Dermis blood vessel endothelial cell (primary cell): Measurements from ENCODE around the gene CCDC33. TPM values are rescaled to one million over a fixed set of nuclear protein-coding genes. Genes with fewer than 3 reads are reported as not detected.

Experiments used
- DNase-seq: peaks from one replicate; pipeline ENCODE4 v3.0.0; 2010
- total RNA-seq: library from RNA; depleted of rRNA; stranded (reverse); fragments of >200 nt; gene quantifications from 2 replicates; pipeline ENCODE4 v1.2.3, GENCODE V29; 2014

The CCDC33 gene
- 0.05 TPM in 1 of 2 replicates, not detected in the other for total RNA-seq

DNA sequence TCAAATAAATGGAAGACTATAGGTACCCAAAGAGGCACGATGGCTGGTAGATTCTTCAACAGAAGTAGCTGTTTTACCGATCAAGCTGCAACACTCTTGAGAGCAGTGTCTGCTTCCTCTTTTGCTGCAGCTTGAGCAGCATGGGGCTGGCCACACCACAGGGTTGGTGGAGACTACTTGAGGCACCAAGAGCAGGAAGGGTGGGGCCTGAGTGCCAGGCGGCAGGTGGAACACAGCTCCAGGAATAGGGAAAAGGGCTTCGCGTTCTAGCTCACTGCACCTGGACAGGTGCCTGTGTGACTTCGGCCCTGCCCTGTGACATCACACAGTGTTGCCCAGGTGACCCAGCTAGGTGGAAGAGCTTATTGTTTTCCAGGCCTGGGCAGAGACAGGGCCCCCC lies at the start of gene CCDC33:
CCDC33 (plus strand) TSS at position 365 of the 400 bp plus-strand sequence. CDS start 394 bp downstream, outside the sequence.
- DNase-seq: no peak

DNA sequence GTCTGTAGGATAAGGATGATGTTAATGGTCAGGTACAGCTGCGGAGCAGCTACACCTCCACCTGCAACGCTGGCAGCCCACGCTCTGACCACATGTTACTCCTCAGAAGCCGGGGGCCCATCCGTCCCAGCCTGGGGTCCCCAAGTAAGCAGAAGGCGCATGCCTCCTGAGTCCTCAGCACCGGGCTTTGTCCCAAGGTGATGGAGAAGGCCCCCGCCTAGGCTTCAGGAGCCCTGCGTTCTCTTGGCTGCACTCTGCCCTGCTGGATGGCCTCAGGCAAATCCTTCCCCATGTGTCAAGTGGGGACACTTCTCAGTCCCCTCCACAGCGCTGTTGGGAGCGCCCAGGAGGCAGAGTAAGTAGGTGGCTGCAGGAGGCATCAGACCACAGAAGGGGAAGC lies 47.9 kb upstream of the CCDC33 start:
- DNase-seq: no peak

DNA sequence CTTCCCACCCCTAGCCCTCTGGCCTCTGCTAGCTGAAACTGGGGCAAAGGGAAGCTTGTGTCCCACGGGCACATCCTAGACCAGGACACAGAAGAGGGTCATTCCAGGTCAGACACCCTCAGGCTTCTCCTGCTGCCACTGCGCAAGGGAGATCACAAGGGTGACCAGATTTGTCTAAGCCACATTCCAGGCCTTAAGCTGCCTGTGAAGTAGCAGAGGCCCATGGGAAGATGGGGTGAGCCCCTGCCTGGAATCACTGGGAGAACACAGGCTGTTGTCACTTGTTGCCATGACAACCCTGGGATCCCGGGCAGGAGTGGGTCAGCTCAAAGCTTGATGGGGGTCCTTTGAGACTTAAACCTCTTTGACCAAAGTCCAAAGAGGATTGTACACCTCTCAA lies 44.3 kb upstream of the CCDC33 start:
- DNase-seq: no peak

DNA sequence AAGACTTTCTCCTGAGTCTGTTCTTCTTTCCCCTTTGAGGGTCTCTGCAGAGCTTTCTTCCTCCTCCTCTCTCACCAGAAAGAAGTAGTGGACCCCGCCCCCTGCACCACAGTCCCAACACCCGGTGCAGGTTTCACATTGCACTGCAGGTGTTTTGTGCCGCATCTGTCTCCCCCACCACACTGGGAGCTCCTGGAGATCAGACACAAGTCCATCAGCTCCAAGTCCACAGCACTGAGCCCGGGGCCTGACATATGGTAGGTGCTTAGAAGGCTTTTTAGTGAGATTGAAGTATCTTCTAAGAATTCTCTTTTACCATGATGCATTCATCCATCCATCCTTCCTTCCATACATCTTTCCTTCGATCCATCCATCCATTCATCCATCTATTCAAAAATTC lies 43.4 kb upstream of the CCDC33 start:
- DNase-seq: no peak

DNA sequence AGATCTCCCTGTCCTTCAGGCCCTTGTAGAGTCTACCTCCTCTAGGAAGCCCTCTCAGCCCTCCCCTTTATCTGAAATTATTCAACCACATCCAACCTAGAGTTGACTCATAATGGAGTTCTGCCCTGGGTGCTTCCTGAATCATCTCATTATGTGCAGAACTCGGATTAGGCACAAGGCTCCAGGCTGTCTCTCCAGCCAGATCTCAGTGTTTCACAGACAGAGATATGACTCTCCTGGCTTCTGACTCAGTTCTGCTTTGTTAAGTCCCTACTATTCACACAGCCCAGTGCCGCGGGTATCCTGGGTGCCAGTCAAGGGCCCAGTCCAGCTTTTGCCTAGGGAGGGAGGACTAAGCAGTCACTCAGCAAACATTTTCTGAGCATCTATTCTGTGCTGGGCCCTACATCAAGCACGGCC lies 42.8 kb upstream of the CCDC33 start:
- DNase-seq: no peak

DNA sequence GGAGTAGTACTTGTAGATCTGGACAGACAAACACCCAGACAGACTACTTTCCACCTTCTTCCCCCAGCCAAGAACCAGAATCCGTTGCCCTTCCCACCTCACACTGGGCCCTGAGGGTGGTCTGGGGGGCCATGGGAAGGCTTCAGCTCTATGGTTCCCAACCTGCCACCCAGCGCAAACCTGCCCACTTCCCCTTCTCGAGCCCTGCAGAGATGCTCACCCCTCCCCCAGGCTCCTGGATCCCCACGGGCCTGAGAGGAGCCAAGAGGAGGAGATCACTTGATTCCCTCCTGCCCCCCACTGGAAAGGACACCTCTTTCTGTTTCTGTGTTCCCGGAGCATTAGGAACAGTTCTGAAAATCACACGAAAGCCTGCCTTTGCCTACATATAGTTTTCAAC lies 42.2 kb upstream of the CCDC33 start:
- no peak for DNase-seq

DNA sequence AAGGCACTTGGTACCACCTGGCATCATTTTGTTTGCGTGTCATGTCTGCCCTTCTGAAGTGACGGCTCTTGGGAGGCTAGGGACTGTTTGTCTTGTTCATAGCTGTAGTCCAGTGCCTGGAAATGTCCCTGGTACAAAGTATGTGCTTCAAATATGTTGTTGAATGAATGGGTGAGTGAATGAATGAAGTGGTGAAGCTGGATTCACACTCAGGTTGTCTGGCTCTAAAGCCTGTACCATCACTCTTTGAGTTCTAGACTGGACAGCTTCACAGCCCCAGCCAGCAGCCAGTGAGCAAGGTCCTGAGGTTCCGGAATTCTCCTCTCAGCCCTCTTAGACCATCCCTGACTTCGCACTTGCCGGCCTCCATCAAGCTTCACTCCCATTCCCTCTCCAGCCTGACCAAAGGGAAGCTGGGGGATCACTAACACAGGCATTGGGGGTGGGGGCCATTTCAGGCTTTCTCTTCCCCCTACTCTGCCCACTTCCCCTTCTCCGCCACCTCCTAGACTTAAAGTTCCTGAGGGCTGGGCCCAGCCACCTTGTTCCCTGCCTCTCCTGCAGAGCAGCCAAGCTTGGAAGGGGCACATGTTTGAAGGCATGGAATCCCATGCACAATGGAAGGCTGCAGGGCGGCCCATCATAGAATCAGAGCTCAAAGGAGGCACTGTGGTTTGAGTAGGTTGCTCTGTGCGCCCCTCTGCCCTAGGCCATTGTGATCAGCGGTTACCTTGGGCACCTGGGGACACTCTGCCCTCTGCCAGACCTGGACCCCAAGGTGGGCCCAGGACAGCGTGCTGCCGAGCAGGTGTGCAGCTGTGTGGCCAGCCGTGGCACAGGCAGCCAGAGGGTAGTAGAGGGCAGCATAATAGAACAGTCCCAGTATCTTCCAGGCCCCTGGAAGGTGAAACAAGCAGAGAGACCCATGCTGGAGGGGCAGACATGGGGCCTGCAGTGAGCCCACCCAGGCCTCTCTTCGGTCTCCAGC lies 41.3 kb upstream of the CCDC33 start:
- DNase-seq: no peak

DNA sequence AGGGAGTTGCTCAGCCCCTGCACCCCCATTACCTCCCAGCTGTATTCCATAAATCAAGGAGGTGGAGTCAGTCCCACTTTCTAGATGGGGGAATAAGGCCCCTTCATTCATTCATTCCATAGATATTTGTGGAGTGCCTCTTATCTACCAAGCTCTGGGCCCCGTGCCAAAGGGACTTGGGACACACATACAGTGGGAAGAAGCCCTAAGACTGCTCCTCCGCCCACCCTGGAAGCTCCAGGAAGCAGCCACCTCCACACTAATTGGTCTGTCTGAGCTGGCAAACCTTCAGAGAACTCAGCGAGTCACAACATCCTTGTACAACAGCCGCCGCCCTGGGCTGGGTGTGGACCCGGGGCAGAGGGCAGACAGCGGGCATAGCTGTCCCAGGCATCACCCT lies 40.0 kb upstream of the CCDC33 start:
- peak; percentile 25 for DNase-seq

DNA sequence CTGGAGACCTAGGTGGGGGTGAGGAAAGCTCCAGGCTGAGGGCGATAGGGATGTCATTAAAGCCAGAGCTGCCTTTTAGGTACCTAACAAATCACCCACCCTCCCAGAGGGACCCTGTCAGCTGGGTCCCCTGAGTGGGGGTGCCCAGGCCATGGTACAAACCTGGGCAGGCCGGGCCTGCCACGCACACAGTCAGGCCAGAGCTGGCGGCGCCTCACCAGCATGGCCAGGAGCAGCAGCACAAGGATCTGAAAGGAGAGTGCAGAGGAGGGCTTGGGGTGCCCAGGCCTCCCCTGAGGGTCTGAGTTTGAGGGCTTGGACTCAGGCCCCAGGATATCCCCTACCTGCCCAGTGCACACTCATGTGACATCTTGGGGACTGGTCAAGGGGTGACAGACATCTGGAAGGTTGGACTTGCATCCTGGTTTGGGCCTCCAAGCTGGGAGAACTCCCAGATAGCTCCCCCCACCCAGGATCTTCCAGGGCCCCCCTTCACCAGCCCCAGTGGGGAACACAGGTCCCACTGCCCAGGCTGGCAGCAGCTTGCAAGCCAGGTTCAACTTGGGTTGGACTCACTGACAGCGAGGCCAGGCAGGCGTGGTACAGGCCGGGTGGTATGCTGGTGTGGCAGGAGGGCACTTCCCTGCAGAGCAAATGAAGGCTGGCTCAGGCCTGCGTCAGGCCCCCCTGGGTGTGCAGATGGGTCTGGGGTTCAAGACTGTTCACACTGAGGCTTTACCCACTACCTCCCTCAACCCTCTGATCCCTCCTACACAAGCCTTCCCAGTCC lies 38.8 kb upstream of the CCDC33 start:
- DNase-seq: no peak

DNA sequence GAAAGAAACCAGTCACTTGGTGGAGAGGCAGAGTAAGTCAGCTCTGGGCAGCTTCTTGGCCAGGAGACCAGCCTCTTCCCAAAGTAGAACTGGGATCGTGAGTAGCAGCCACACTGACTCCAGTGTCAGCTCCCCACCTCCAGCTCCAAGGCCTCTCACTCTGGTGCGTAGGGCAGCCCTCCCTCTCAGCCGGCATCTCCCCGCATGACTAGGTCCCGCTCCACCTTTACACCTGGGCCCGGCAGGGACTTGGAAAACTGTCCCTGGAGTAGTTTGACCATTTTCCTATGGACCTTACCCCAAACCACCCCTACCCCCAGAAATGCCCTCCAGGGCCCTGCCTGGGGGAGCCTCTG lies 36.9 kb upstream of the CCDC33 start:
- DNase-seq: no peak

DNA sequence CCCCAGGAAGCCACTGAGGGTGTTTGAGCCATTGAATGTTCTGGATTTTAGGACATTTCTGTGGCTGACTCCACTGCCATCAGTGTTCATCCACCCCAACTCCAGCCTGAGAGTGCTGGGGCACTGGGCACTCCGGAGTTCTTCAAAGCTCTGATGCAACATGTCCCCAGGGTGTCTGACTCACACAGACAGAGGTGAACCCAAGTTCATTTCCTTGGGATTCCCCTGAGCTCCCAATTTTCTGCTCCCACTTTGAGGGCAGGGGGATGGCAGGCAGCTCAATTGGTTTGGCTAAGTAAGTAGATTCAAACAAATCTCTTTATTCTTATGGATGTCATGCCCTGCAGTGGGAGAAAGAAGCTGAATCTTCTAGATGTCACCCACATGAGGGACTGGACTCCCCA lies 35.7 kb upstream of the CCDC33 start:
- DNase-seq: peak; percentile 52

DNA sequence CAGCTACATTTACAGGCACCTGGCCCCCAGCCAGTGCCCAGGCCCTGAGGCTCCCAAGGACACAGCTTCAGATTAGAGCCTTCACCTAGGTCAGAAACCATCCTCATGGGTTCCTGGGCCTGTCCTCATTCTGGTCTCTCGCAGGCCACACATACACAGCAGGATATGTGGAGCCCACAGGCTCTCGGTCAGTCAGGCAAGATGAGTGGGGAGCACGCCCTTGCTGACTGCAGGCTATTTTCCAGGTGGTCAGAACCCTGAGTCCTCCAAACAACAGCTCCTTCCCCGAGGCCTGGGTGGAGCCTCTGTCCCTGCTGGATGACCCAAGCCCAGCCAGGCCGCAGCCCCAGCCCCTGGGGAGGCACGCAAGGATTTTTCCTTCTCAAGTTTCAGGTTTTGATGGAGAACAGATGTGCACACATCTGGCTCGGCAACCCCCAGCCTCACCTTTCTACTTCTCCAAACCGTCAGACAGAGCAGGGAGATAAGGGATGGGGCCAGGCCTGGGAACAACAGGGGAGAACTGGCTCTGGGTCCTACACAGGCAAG lies 35.2 kb upstream of the CCDC33 start:
- no peak for DNase-seq

DNA sequence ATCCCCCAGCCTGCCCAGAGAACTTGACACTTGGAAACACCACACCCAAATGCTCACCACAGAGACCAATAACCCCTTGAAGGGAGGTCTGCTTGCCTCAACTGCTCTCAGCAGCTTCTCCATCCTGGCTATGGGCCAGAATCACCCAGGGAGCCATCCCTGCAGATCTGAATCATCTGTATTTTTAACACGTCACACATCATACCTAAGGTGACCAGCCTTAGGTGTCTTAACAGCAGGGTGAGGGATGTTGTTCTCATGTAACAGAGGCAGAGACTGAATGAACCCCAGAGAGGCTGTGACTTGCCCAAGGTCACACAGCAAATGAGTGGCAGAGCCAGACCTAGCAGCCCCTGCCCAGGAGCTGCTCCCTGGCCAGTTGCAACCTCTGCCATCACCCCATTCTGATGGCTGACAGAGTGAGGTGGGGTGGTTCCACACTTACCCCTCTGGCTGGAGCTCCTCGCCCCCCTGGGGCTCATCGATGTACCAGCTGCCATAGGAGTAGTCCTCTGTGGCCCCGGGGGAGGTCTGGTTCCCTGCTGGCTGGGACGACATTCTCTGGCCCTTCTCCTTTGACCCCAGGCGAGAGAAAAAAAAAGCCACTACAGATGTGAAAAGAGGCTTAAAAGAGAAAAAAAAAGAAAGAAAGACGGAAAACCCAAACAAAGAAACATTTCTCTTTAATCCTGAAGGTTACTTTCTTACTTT lies 34.3 kb upstream of the CCDC33 start:
- no peak for DNase-seq

DNA sequence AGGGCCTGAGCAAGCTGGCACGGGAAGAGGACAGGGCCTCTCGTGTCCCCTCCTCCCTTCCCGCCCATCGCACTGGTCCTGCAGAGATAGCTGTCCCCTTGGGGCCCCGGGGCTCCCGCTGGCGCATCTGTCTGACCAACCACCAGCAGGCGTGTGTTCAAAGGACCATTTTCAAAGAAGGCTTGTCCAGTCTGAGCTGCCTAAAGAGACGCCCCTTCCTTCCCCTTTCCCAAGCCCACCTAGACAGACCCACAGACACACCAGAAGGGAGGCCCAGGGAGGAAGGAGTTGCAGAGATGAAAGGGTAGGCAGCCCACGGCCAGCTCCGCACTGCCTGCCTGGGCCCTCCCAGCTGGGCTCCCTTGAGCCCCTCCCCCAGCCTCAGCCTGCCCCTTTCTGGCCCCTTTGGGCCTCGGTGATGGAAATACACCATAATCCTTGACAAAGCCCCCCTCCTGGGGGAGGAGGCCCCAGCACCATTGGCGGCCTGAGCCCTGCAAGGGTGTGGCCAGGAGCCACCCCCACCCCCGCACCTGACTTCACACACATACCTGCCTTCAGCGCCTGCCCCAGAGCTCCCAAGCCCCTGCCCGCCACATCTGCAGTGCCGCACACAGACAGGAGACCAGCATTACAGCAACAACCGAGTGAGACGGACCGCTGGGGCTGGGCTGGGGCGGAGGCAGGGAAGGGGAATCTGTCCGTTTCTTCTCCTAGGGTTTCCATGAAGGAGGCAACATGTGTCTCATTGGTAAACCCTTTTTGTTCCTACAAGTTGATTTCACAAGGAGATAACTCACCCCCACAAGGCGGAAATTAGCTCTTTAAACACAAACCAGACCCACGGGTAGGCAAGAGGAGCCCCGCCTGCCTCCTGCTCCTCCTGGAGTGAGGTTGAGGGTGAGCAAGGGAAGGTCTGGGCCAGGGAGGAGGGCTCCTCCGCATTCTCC lies 33.4 kb upstream of the CCDC33 start, which contains the start of gene STRA6:
STRA6 (minus strand) TSS at position 336 of the 950 bp plus-strand sequence. CDS start 520 bp downstream, outside the sequence.
- no peak for DNase-seq

DNA sequence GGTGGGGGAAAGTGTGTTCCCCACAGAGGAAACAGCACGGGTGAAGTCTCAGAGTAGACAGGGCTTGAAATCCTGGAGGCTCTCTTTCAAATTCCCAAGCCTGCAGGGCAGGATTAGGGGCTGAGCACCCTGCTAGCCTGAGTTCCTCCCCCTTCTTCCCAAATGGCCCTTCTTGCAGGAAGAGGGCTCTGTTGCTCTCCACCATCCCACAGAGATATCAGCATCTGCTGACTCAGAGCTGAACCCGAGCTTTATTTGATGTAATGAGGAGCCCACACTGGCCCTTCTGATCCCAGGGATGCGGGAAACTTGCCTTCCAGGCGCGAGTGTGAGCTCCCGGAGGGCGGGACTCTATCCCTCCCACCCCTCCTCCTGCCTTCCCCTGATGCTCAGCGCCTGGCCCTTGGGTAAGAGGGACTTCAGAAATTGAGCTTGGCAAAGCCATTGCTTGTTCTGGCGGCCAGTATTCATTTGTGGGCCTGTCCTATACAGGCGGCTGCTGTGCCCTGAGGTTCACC lies 32.2 kb upstream of the CCDC33 start:
- no peak for DNase-seq

DNA sequence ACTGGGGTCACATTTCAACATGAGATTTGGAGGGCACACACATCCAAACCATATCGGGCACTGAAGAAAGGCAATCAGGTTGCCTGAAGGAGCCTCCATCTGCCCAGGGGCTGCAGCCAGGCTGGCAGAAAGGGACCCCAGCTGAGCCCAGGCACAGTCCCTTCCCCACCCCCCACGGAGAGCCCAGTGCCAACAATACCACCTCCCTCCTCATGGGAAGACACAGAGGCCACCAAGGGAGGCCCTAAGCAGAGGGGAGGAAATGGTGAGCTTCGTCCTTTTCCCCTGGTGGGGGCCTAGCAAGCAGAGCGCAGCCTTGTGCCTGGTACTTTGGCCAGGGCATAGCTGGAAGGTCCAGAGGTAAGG lies 30.6 kb upstream of the CCDC33 start:
- DNase-seq: no peak

DNA sequence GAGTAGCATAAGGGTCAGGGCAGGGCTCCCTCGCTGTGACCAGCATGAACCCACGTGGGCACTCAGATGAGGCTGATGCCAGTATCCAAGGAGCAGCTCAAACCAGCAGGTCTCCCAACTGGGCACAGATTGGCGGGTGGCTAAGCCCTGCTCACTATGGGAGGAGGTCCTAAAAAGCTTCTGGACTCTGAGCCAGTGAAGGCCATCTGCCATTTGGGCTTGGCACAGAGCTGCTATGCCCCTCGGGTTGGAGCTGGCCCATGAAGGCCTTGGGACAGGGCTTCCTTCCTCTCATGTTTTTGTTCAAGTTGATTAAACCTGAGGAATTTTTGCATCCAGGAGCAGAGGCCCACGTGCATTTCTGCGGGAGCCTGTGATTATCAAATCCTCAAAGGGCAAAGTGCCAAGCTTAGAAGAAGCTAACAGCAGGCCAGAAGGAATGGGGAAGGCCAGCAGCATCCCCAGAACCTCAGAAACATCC lies 29.3 kb upstream of the CCDC33 start:
- no peak for DNase-seq

DNA sequence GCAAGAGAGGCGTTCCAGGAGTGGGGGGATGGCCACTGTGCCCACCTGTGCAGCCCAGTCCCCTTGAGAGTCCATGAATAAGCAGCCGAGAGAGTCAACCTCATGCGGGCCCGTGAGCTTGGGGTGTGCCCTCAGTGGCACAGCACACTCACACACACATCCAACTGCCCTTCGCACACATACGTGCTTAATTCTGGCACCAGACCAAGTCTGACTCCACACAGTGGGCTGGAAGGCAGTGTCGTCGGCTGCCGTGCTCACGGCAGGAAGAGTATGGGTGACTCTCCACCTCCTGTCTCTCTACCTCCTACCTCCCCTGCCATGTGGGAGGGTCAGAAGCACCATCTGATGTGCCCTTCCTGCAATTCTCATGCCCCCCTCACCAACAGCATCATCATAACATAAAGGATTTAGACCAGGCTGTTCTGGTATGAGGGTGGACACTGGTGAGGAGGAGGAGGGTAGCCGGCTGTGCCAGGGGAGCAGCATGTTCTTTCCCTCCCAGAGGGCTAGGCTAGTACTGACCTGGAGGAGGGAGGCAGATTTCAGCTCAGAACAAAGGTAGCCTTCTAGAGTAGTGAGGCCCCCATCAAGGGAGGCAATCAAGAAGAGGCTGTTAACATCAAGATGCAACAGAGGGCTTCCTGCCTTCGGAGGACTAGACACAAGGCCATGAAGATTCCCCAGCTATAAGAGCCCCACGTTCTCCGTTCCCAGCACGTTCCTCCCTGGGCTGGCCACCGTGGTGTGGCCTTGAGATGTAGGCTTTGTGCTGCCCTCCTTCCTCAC lies 28.3 kb upstream of the CCDC33 start:
- peak; percentile 24 for DNase-seq

DNA sequence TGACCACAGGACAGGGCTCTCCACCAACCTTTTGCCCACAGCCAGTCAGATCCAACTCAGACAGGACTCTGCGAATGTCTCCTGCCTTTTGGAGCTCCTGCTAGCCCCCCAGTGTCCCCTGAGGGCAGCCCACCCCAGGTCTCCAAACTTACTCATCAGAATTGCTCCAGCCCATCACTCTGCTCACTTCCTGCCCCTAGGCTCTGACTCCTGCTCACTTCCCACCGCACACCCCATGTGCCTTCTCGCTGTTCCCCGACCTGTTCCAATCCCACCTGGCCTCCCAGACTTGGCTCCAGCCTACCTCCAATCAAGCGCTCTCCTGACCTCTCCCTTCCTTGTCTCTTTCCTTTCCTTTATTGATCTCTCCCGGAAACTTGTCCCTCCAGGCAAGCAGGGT lies 27.6 kb upstream of the CCDC33 start:
- DNase-seq: no peak

DNA sequence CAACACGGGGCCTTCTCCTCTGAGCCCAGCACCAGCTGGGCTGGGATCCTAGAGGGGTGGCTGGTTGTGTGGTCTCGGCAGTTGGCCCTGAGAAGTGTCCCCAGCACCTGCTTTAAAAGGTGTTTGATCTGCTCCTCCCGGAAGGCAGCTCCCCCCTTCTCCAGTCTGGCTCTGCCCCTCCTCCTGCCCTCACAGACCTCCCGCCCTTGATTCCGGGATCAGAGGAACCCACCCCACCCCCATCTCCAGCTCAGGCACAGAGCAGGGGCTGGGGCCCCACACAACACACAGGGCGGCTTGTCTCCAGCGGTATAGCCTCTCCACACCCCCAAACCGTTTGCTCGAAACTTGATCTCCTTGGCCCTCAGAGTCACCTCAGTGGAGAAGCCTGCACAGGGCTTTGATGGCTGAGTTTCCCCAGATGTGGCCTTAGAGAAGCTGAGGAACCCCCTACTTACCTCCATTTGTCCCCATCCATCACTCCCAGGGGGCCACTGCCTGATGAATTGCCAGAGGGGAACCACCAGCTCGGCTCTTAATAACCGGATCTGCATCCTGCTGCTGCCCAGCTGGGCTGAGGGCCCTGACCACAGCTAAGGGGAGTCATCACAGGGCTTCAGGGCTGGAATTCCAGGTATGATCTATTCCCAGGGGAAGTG lies 27.1 kb upstream of the CCDC33 start:
- DNase-seq: no peak
